Endothelial cell of umbilical vein (primary cell): ENCODE data around the gene CRELD1. TPM values are rescaled to one million over a fixed set of nuclear protein-coding genes. Genes with fewer than 3 reads are reported as not detected.

Experiments used
- BruUV-seq: library from RNA; stranded (reverse); fragments of 400-500 nt; replicated peaks from 2 replicates; lab custom pipeline; 2021; lab: Mats Ljungman, UMichigan
- CTCF ChIA-PET: fragments of 300-600, 350-600 bp; sonication (Branson Sonifier 250); formaldehyde crosslinking; loops from one replicate; lab custom pipeline; 2021; ENCODE audit warnings: antibody characterized with exemption, inconsistent platforms; lab: Charles Lee
- POLR2A ChIA-PET: fragments of 300-600, 350-600 bp; sonication (Branson Sonifier 250); formaldehyde crosslinking; loops from one replicate; lab custom pipeline; 2021; ENCODE audit warnings: antibody characterized with exemption, inconsistent platforms; lab: Charles Lee
- DNase-seq: peaks from one replicate; pipeline ENCODE4 v3.0.0-alpha.2; 2011; ENCODE audit warnings: low read depth, low spot score
- FAIRE-seq: peaks from 2 replicates; lab custom pipeline; 2011; peaks lifted over from hg19 to GRCh38; lab: Jason Lieb, UNC
- H2AFZ ChIP-seq: 2 replicates; pipeline ENCODE4 v1.6.0; 2012; ENCODE audit warnings: low read depth, low read length, control low read depth, inconsistent platforms
- H3K27ac ChIP-seq: 2 replicates; pipeline ENCODE4 v1.5.1; 2011; ENCODE audit warnings: low read depth, mild to moderate bottlenecking, control low read depth, low read length, moderate library complexity; ENCODE audit not compliant: insufficient read depth
- H3K27me3 ChIP-seq, 2 experiments: 2 replicates each; pipeline versions ENCODE4 v1.6.0 to v1.6.1; 2011; ENCODE audit warnings: low read length in 2 of 2, mixed read lengths in 1 of 2; ENCODE audit not compliant: control insufficient read depth in 2 of 2, insufficient read depth in 2 of 2
- H3K36me3 ChIP-seq, 2 experiments: 2 replicates in 1 of 2; 3 replicates in 1 of 2; pipeline ENCODE4 v1.5.1; 2011; ENCODE audit warnings: low read length in 2 of 2, mild to moderate bottlenecking in 1 of 2, moderate library complexity in 1 of 2; ENCODE audit not compliant: control insufficient read depth in 2 of 2, insufficient read depth in 2 of 2; ENCODE audit errors: extremely low read depth in 1 of 2
- H3K4me1 ChIP-seq: 3 replicates; pipeline ENCODE4 v1.5.1; 2011; ENCODE audit warnings: mild to moderate bottlenecking, low read length; ENCODE audit not compliant: control insufficient read depth, insufficient read depth; ENCODE audit errors: extremely low read depth
- H3K4me2 ChIP-seq: 2 replicates; pipeline ENCODE4 v1.6.1; 2011; ENCODE audit warnings: low read length, control low read depth, mixed read lengths; ENCODE audit not compliant: insufficient read depth
- H3K4me3 ChIP-seq, 3 experiments: fragments of 200-600 bp in 1 of 3; sonication (generic), shearing (Covaris generic) in 1 of 3; replicated peaks in 1 of 3; 2 replicates each; pipeline ENCODE4 v1.5.1; 2011 to 2016; ENCODE audit warnings: control low read depth in 3 of 3, low read length in 3 of 3, mild to moderate bottlenecking in 2 of 3, inconsistent platforms in 1 of 3, low read depth in 1 of 3, moderate library complexity in 1 of 3; ENCODE audit not compliant: insufficient read depth in 1 of 3
- H3K79me2 ChIP-seq: 2 replicates; pipeline ENCODE4 v1.6.0; 2012; ENCODE audit warnings: low read length, inconsistent platforms; ENCODE audit not compliant: control insufficient read depth, insufficient read depth
- H3K9ac ChIP-seq: replicated peaks from 2 replicates; pipeline ENCODE3; 2011; ENCODE audit warnings: low read length, control low read depth; ENCODE audit not compliant: insufficient read depth; ENCODE audit errors: extremely low read depth
- H3K9me1 ChIP-seq: replicated peaks from 3 replicates; pipeline ENCODE4 v1.6.0; 2011; ENCODE audit warnings: mild to moderate bottlenecking, low read length; ENCODE audit not compliant: control insufficient read depth, insufficient read depth; ENCODE audit errors: extremely low read depth
- H3K9me3 ChIP-seq: replicated peaks from 2 replicates; pipeline ENCODE4 v1.5.1; 2012; ENCODE audit warnings: low read length, inconsistent platforms; ENCODE audit not compliant: control insufficient read depth, insufficient read depth
- H4K20me1 ChIP-seq: replicated peaks from 2 replicates; pipeline ENCODE3; 2011; ENCODE audit warnings: mild to moderate bottlenecking, low read length; ENCODE audit not compliant: control insufficient read depth, insufficient read depth; ENCODE audit errors: extremely low read depth
- CTCF ChIP-seq, 2 donors: IDR thresholded peaks; 1 replicate in 1 of 2; 2 replicates in 1 of 2; pipeline ENCODE4 v1.5.1; 2011; ENCODE audit warnings: low read length in 2 of 2, mild to moderate bottlenecking in 2 of 2, moderate library complexity in 2 of 2, control low read depth in 1 of 2, inconsistent platforms in 1 of 2, low read depth in 1 of 2; ENCODE audit not compliant: insufficient read depth in 1 of 2; ENCODE audit errors: extremely low read depth in 1 of 2
- EZH2 ChIP-seq: IDR thresholded peaks from 2 replicates; pipeline ENCODE4 v1.6.1; 2012; ENCODE audit warnings: borderline replicate concordance, low read depth, mild to moderate bottlenecking, moderate library complexity, low read length, inconsistent platforms; ENCODE audit not compliant: severe bottlenecking
- FOS ChIP-seq: IDR thresholded peaks from 2 replicates; pipeline ENCODE4 v1.6.1; 2011; ENCODE audit warnings: mild to moderate bottlenecking, low read length, moderate library complexity, borderline replicate concordance; ENCODE audit not compliant: insufficient read depth
- GATA2 ChIP-seq: IDR thresholded peaks from 2 replicates; pipeline ENCODE4 v1.7.0; 2011; ENCODE audit warnings: low read depth, mild to moderate bottlenecking, moderate library complexity, mixed read lengths, low read length; ENCODE audit not compliant: insufficient read length, insufficient read depth
- JUN ChIP-seq: IDR thresholded peaks from 2 replicates; pipeline ENCODE4 v1.6.1; 2011; ENCODE audit warnings: borderline replicate concordance, low read depth; ENCODE audit not compliant: insufficient read length, insufficient read depth
- MYC ChIP-seq: IDR thresholded peaks from one replicate; pipeline ENCODE4 v1.6.1; 2011; ENCODE audit warnings: mild to moderate bottlenecking, low read depth, low read length
- POLR2A ChIP-seq: IDR thresholded peaks from 2 replicates; pipeline ENCODE4 v1.6.1; 2012; ENCODE audit warnings: low read depth, mild to moderate bottlenecking, control low read depth, low read length
- POLR2AphosphoS5 ChIP-seq: IDR thresholded peaks from 2 replicates; pipeline ENCODE4 v1.6.1; 2012; ENCODE audit warnings: low read depth, mild to moderate bottlenecking, control low read depth, low read length, moderate library complexity; ENCODE audit not compliant: insufficient read depth
- dilution Hi-C: fragments of 300-500 bp; cut with MboI; formaldehyde crosslinking; loops from one replicate; pipeline ENCODE4 v1.15.0; 2019; ENCODE audit warnings: low sequenced_read_pairs; ENCODE audit not compliant: extremely low pct_ligation_motif_present
- intact Hi-C: fragments of 100-400 bp; cut with micrococcal nuclease; formaldehyde crosslinking; loops from one replicate; pipeline ENCODE4 v1.10.0; 2022
- polyA plus RNA-seq, 4 experiments: library from polyadenylated mRNA; depleted of rRNA in 3 of 4; stranded (reverse) in 3 of 4; unstranded in 1 of 4; fragments of >200 nt; gene quantifications; 2 replicates each; pipeline versions ENCODE4 v1.2.1 to v1.2.3, GENCODE V29; 2011 to 2012; ENCODE audit warnings: missing spikeins in 1 of 4
- total RNA-seq: library from RNA; stranded (reverse); gene quantifications from 2 replicates; pipeline ENCODE4 v1.2.3, GENCODE V29; 2021
- TF ChIP-seq, protein P1 (sequence below): IDR thresholded peaks from 2 replicates; pipeline ENCODE4 v1.6.1; 2011; ENCODE audit not compliant: insufficient read depth, insufficient read length

Gene CRELD1
- total and polyA plus RNA-seq, 2 donors (not counting 3 experiments of a cell fraction or from before 2014, with no cell fraction given) = 21.6 to 43.9 TPM

DNA sequence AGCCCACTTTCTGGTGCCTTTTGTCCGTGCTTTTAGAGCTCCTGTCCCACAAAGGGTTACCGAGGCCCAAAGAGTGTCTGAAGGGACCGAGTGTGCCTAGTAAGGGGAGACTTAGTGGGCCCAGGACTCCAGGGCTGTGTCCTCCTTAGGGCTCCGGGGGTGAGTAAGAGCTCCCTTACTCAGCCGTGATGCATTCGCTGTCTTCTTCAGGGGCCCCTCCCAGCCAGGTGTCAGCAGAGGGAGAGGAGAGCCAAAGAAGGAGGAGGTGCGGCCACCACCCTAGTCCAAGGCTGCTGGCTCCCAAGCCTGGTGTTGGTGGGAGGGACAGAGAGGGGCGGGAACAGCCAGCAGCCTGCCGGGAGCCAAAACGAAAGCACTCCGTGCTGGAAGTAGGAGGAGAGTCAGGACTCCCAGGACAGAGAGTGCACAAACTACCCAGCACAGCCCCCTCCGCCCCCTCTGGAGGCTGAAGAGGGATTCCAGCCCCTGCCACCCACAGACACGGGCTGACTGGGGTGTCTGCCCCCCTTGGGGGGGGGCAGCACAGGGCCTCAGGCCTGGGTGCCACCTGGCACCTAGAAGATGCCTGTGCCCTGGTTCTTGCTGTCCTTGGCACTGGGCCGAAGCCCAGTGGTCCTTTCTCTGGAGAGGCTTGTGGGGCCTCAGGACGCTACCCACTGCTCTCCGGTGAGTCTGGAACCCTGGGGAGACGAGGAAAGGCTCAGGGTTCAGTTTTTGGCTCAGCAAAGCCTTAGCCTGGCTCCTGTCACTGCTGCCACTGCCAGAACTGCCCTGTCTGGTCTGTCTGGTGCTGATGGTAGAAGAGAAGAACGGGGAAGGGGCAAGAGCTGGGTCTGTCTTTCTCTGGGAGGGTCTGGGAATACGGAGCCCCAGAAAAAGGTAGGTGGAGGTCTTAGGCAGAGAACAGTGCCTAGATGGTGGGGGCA, 16.6 kb upstream of the CRELD1 start, which contains the start of gene IL17RC:
Gene IL17RC (plus strand): TSS at position 365 of the 947 bp plus-strand sequence. CDS start 218 bp downstream, at position 583.
- TF ChIP-seq POLR2AphosphoS5 (peak; percentile 32), GATA2 (no peak), POLR2A (peak; percentile 38)
- no peaks in the 10 kb centered on the region for H3K79me2 ChIP-seq
- H3K27ac ChIP-seq = peak within 1 kb of the TSS; percentile 16
- no peaks in the 10 kb centered on the region for H3K36me3 ChIP-seq
- peak within 1 kb of the TSS in 2 of 3 experiments; percentile 37 to 39 for H3K4me3 ChIP-seq
- H3K9ac ChIP-seq = peak within 1 kb of the TSS; percentile 45
- H3K9me3 ChIP-seq = no peaks in the 10 kb centered on the region
- intact Hi-C loops (loop anchor here (1.0 to 2.0 kb wide), 4 partner anchors 15 to 124 kb away; partner anchors contain the start of genes ARPC4, IL17RE, RPUSD3 and TADA3), dilution Hi-C loops (no loop called here)
- FAIRE-seq (peak; percentile 88), DNase-seq (peak; percentile 77)
- H4K20me1 ChIP-seq = no peaks in the 10 kb centered on the region
- H3K27me3 ChIP-seq = no peaks in the 10 kb centered on the region
- peak within 1 kb of the TSS; percentile 73 for H3K4me2 ChIP-seq
- H2AFZ ChIP-seq = peak within 1 kb of the TSS; percentile 80
- H3K4me1 ChIP-seq = peaks cover 13% of the 10 kb centered on the region
- BruUV-seq = TSS peak; percentile 41
- H3K9me1 ChIP-seq = no peaks in the 10 kb centered on the region
- ChIA-PET POLR2A (interaction anchor here (0.6 kb wide), 1 partner anchor 1558 kb away, joined by 3 read pairs; no protein-coding TSS in a partner anchor), CTCF (interaction anchor here (1.1 to 2.8 kb wide), 4 partner anchors 14 to 68 kb away, joined by 4 to 11 read pairs (median 6); no protein-coding TSS in a partner anchor)

DNA sequence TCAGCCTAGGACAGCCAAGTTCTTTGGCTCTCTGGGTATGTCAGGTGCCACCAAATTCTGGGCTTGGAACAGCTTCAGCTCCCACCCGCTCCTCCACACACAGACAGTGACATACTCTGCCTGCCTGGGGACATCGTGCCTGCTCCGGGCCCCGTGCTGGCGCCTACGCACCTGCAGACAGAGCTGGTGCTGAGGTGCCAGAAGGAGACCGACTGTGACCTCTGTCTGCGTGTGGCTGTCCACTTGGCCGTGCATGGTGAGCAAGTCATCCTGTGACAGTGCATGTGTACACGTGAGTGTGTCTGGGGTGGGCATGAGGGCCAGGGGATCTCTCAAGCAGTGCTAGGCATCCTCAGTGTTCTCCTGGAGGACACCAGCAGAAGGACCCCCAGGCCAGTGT, 15.8 kb upstream of the CRELD1 start:
- H3K27ac ChIP-seq = no peak overlapping the region
- peaks cover 13% of the 10 kb centered on the region for H3K4me1 ChIP-seq
- no peak overlapping the region for H3K4me3 ChIP-seq
- H3K9ac ChIP-seq = no peak overlapping the region
- TF ChIP-seq MYC = no peak
- TF ChIP-seq, protein P1, sequence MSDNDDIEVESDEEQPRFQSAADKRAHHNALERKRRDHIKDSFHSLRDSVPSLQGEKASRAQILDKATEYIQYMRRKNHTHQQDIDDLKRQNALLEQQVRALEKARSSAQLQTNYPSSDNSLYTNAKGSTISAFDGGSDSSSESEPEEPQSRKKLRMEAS = no peak
- TF ChIP-seq FOS = no peak
- no peak for TF ChIP-seq POLR2AphosphoS5
- TF ChIP-seq JUN = no peak
- TF ChIP-seq CTCF (IDR thresholded peaks at IDR 0.05; ENCODE audit: extremely low read depth in 1 of 2, insufficient read depth in 1 of 2, low read depth in 1 of 2, low read length in 2 of 2) = no peak
- TF ChIP-seq POLR2A = no peak
- TF ChIP-seq GATA2 = no peak
- no peak for TF ChIP-seq EZH2
- ChIA-PET POLR2A (interaction anchor here (0.6 kb wide), 1 partner anchor 1557 kb away, joined by 3 read pairs; no protein-coding TSS in a partner anchor), CTCF (interaction anchor here (1.1 to 2.8 kb wide), 2 partner anchors 15 to 69 kb away, joined by 4 to 11 read pairs; no protein-coding TSS in a partner anchor)
- no peaks in the 10 kb centered on the region for H3K79me2 ChIP-seq
- no peaks in the 10 kb centered on the region for H3K27me3 ChIP-seq
- H3K9me1 ChIP-seq = no peaks in the 10 kb centered on the region
- H3K4me2 ChIP-seq = no peak overlapping the region
- no peak overlapping the region for H2AFZ ChIP-seq
- dilution Hi-C loops (no loop called here), intact Hi-C loops (loop anchor here (1.0 to 2.0 kb wide), 3 partner anchors 14 to 125 kb away; partner anchors contain the start of genes ARPC4, RPUSD3 and TADA3)
- no peak for FAIRE-seq
- no peaks in the 10 kb centered on the region for H4K20me1 ChIP-seq
- H3K36me3 ChIP-seq = no peaks in the 10 kb centered on the region
- H3K9me3 ChIP-seq = no peaks in the 10 kb centered on the region
- no TSS peak for BruUV-seq
- DNase-seq = no peak
